Measurements from ENCODE around the gene JARID2. TPM values are rescaled to one million over a fixed set of nuclear protein-coding genes. Genes with fewer than 3 reads are reported as not detected.
"Not testable (repeated sequence)": the region's sequence is repeated elsewhere in the genome, so short reads cannot be mapped to it uniquely, and the experiment has no call there.

The JARID2 gene
- polyA plus RNA-seq, 3 donors: 26.8 to 28.2 (median 28.0) TPM

GRCh38 chr6:15285682-15286294 lies 39.9 kb downstream of the JARID2 start:
- no peak for DNase-seq (ENCODE audit: low read depth in 3 of 3, low spot score in 2 of 3)

- no peak for DNase-seq (ENCODE audit: low read depth in 3 of 3, low spot score in 2 of 3)
These were observed 42.0 kb downstream of the JARID2 start for GRCh38 chr6:15287670-15288375.

DNA sequence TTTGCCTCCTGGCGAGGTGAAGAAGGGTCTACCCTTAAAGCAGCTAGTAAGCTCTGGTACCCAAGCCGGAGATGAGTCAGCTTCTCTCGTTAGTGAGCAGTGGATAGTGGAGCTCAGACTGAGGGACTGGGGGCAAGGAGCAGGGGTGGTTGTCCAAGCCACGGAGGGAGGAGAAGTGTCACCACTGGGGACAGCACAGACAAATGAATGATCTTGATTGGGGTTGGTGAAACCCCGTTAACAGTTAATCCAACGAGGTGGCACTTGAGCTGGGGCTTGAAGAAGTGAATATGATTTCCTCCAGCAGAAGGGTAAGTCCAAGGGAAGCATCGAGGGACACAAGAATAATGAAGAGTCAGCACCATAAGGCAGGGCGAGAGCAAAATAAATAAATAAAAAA lies 43.0 kb downstream of the JARID2 start:
- no peak for DNase-seq (ENCODE audit: low read depth in 3 of 3, low spot score in 2 of 3)

GRCh38 chr6:15289456-15289855 lies 43.6 kb downstream of the JARID2 start:
- not testable (repeated sequence) for DNase-seq (ENCODE audit: low read depth in 3 of 3, low spot score in 2 of 3)

DNA sequence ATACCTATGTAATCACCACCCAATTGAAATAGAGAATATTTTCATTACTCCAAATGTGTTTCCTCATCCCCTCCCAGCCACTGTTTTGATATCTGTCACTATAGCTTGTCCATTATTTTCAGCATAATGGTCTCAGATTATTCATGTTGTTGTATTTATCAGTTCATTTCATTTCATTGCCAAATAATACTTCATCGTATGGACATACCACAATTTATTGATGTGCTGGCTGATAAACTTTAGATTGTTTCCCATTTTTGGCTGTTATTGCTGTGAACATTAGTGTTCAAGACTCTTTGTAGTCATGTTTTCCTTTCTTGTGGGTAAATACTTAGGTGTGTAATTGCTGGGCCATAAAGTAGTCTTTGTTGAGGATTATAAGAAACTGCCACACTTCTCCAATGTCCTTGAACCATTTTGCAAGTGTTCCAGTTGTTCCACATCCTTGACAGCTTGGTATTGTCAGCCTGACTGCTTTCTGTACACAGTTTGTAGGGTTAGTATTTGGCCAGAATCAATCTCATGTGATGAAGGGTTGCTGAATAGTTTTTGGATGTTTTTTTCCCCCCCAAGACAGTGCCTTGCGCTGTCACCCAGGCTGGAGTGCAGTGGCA lies 44.3 kb downstream of the JARID2 start:
- no peak for DNase-seq (ENCODE audit: low read depth in 3 of 3, low spot score in 2 of 3)

- DNase-seq (ENCODE audit: low read depth in 3 of 3, low spot score in 2 of 3): no peak
These were observed 45.3 kb downstream of the JARID2 start for GRCh38 chr6:15290962-15291704.

DNA sequence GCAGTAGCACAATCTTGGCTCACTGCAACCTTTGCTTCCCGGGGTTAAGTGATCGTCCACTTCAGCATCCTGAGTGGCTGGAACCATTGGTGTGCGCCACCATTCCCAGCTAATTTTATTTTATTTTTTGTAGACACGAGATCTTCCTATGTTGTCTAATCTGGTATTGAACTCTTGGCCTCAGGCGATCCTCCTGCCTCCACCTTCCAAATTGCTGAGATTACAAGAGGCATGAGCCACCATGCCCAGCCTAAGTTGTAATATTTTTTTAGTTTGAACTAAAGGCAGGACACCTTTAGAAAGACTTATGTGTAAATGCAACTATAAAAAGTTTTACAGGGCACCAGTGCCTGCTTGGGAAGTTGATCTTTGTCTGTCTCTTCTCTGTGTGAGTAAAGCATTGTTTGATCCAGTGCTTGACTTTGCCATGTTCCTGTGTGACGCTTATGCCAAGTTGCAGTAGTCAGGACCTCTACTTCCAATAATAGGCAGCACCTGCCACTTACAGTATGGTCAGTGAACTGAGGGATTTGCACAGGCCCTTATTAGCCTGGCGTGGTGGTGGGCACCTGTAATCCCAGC lies 46.9 kb downstream of the JARID2 start:
- DNase-seq (ENCODE audit: low read depth in 3 of 3, low spot score in 2 of 3): no peak

DNA sequence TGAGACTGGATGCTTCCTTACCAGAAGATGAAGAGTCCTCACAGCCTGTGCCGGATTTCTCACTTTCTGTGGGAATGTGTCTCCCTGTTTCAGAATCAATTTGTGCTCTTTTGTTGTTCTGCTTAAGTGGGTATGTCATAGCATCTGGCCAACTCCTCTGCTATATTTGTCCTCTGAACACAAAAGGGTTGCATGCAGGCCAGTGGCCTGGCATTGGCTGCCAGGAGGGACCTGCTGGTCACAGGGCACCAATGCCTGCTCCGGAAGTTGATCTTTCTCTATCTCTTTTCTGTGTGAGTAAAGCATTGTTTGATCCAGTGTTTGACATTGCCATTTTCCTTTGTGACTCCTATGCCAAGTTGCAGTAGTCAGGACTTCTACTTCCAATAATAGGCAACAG lies 47.8 kb downstream of the JARID2 start:
- no peak for DNase-seq (ENCODE audit: low read depth in 3 of 3, low spot score in 2 of 3)

GRCh38 chr6:15294504-15294903 lies 48.6 kb downstream of the JARID2 start:
- DNase-seq (ENCODE audit: low read depth in 3 of 3, low spot score in 2 of 3): no peak

- no peak for DNase-seq (ENCODE audit: low read depth in 3 of 3, low spot score in 2 of 3)
These were observed 50.4 kb downstream of the JARID2 start for GRCh38 chr6:15296249-15296648.

- DNase-seq (ENCODE audit: low read depth in 3 of 3, low spot score in 2 of 3): no peak
These were observed 50.9 kb downstream of the JARID2 start for GRCh38 chr6:15296735-15297134.

- DNase-seq (ENCODE audit: low read depth in 3 of 3, low spot score in 2 of 3): not testable (repeated sequence)
These were observed 51.3 kb downstream of the JARID2 start for GRCh38 chr6:15297167-15297566.

- DNase-seq (ENCODE audit: low read depth in 3 of 3, low spot score in 2 of 3): no peak
These were observed 52.2 kb downstream of the JARID2 start for GRCh38 chr6:15297895-15298590.

- no peak for DNase-seq (ENCODE audit: low read depth in 3 of 3, low spot score in 2 of 3)
These were observed 53.7 kb downstream of the JARID2 start for GRCh38 chr6:15299430-15300131.

DNA sequence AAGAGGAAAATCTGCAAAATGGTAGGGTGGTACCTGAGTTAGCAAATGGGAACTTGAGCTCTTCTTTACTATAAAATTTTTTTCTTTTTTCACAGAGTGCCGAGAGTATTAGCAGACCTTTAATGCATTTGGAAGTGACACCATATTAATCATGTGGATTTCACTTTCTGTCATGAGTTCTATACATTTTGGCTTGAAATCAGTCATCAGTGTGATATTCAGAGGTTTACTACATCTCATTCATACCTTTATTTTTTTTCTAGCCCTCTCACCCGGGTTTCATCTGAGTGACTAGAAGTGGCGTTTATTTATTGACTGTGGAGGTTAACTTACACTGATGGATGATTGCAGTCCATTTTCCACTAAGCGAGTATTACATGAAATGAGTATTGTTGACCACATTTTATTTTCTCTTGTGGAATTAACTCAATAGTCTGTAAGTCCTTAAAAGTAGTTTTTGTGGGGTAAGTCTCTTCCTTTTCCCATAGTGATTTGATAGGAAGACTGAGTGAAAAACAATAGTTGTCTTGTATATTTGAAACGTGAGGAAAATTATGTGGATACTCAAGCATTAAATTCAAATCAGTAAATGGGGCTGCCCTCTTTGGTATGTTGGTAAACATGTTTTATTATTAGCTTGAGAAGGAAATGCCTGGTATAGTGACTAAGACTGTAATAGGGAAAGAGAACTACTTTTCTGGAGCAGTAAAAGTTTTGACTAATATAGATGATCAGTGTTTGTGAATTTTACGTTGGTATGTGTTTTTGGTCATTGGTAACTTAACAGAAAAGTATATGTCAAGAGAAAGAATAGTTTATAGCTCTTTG lies 55.5 kb downstream of the JARID2 start:
- DNase-seq (ENCODE audit: low read depth in 3 of 3, low spot score in 2 of 3): no peak

- no peak for DNase-seq (ENCODE audit: low read depth in 3 of 3, low spot score in 2 of 3)
These were observed 57.5 kb downstream of the JARID2 start for GRCh38 chr6:15303162-15303919.

DNA sequence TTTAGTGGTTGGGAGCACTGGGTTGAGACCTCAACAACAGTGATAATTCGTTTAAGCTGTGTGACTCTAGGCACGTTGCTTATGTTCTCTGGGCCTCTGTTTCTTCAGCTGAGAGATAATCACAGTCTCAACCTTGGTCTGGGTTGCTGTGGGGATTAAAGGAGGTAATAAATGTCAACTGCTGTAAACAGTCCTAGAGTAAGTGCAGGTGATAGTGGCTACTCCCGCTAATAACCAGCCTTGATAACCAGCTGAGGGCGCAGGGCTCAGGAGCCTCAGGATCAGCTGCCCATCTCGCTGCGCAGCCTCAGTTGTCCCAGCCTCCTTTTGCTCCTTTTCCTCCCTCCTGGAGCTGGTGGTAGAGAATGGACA lies 58.0 kb downstream of the JARID2 start:
- no peak for DNase-seq (ENCODE audit: low read depth in 3 of 3, low spot score in 2 of 3)

DNA sequence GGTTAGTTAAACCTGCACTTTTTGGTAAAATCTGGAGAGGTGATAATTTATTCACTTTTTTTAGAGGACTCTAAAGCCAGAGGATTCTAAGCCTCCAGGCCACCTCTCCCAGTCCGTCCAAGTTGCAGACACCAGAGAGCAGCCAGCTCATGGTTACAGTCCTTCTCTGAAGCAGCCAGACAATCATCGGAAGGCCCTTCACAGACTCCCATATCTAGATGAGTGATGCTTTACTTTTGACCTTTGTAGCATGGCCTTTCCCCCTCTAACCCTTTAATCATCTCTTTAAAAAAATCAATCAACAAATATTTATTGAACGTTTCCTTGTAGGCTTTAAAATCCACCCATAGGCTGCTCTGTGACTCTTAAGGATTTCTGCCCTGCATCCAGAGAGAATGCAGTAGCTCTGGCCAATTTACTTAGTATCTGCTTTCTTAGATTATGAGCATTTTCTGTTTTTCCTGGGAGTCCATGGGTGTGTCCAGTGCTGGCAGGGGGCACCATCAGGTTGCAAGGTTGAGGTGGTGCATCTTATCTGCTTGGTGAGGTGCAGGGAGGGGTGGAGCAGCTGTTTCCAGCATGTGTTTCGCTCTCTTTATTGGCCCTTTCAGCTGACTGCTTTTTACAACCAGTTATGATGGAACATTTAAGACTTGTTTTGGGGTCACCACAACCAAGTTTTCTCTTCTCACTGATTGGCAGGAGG lies 58.6 kb downstream of the JARID2 start:
- DNase-seq (ENCODE audit: low read depth in 3 of 3, low spot score in 2 of 3): no peak

Measured in right renal cortex interstitium (tissue), 3 donors.